ENCODE results near the gene ACBD3. TPM values are rescaled to one million over a fixed set of nuclear protein-coding genes. Genes with fewer than 3 reads are reported as not detected.
A peak's percentile ranks its signal among the peaks of the same experiment; 100 is the strongest.

The ACBD3 gene
- total RNA-seq, 3 donors from 2014 or later (not counting 1 experiment from before 2014, with no cell fraction given), result 26.9 to 33.3 (median 28.8) TPM

DNA sequence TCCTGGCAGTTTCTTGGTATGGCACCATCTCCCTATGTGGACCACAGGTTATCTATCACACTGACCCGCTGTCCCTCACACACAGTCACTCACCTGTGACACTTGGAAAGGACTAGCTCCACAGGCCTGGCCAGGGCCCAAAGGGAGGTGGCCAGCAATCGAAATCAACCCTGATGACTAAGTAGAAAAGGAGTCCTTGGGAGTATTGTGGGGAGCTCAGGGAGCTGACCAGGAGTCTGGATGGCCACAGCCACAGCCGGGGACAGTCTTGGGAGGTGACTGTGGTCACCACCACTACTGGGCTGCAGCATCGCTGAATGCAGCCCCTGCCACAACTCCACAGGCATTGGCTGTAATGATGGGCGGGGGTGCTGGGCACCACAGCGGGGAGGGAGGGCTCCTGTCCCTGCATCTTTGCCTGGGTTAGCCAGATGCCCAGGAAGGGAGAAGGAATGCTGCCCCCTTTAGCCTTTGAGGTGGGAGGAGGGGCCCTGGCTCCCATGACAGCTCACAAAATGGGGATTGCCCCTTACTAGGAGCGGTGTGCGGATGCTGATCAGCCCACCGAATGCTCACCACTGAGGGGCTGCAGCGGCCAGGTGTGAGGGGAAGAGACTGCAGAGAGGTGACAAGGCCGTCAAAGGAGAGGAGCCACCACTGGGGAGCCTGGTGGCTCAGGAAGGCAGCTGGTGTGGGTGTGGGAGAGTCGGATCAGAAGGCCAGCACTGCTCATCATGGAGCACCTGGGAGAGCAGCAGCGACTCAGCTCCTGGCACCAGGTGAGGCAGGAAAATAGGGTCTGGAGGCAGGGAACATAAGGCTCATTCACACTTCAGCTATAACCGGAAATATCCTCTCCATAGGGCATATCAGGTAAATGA lies 62.7 kb downstream of the ACBD3 start:
- Histone ChIP-seq H3K36me3 (ENCODE audit: control insufficient read depth, insufficient read depth, low read length) (no peaks in the 10 kb centered on the region), H3K4me1 (ENCODE audit: control insufficient read depth, insufficient read depth, low read length) (peaks cover 46% of the 10 kb centered on the region), H3K27ac (ENCODE audit: low read length) (peak overlapping the region; percentile 77), H3K27me3 (ENCODE audit: control insufficient read depth, insufficient read depth, low read length) (no peaks in the 10 kb centered on the region), H3K9me3 (ENCODE audit: control insufficient read depth, insufficient read depth, low read length) (no peaks in the 10 kb centered on the region), H3K4me3 (ENCODE audit: low read length) (no peak overlapping the region)
- intact Hi-C loops (cut with micrococcal nuclease), result loop anchor here (2.0 to 10.0 kb wide), 5 partner anchors 42 to 649 kb away; partner anchors contain the start of genes ACBD3 and PARP1
- H3K27ac Mint-ChIP-seq, result peak overlapping the region; percentile 81 to 84
- WGBS (ENCODE audit: insufficient coverage), result 97% methylated on average over 14 of the region's 14 CpGs
- no peaks in the 10 kb centered on the region for H3K9me3 Mint-ChIP-seq
- DNase-seq, result no peak
- peaks cover 18 to 34% of the 10 kb centered on the region in 2 donors for H3K4me1 Mint-ChIP-seq
- no peaks in the 10 kb centered on the region for H3K36me3 Mint-ChIP-seq
- peaks cover 0 to 3% of the 10 kb centered on the region in 2 donors for H3K27me3 Mint-ChIP-seq (ENCODE audit: low read depth in 2 of 2)
- no peak for ATAC-seq
- TF ChIP-seq, protein P1, sequence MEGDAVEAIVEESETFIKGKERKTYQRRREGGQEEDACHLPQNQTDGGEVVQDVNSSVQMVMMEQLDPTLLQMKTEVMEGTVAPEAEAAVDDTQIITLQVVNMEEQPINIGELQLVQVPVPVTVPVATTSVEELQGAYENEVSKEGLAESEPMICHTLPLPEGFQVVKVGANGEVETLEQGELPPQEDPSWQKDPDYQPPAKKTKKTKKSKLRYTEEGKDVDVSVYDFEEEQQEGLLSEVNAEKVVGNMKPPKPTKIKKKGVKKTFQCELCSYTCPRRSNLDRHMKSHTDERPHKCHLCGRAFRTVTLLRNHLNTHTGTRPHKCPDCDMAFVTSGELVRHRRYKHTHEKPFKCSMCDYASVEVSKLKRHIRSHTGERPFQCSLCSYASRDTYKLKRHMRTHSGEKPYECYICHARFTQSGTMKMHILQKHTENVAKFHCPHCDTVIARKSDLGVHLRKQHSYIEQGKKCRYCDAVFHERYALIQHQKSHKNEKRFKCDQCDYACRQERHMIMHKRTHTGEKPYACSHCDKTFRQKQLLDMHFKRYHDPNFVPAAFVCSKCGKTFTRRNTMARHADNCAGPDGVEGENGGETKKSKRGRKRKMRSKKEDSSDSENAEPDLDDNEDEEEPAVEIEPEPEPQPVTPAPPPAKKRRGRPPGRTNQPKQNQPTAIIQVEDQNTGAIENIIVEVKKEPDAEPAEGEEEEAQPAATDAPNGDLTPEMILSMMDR (IDR thresholded peaks at IDR 0.05), result no peak
- H3K4me3 Mint-ChIP-seq, result peak overlapping the region; percentile 65

DNA sequence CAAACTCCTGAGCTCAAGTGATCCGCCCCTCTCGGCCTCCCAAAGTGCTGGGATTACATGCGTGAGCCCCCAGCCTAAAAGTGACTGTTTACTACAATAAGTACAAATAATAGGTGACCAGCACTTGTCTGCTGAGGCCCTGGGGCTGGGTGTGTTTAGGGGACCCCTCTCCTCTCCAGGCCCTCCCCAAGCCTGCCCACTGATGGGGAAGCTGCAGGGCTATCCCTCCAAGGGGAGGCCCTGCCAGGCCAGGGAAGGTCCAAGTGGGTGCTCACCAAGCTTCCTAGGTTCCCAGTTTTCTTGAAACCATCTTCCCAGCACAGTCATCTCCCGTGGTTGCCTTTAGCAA lies 63.4 kb downstream of the ACBD3 start:
- TF ChIP-seq, protein P1 (IDR thresholded peaks at IDR 0.05), result no peak
- H3K4me1 Mint-ChIP-seq, result peaks cover 18 to 34% of the 10 kb centered on the region in 2 donors
- H3K4me3 ChIP-seq (ENCODE audit: low read length), result no peak overlapping the region
- peaks cover 49% of the 10 kb centered on the region for H3K4me1 ChIP-seq (ENCODE audit: control insufficient read depth, insufficient read depth, low read length)
- WGBS (ENCODE audit: insufficient coverage), result 95% methylated on average over 4 of the region's 4 CpGs
- H3K27ac ChIP-seq (ENCODE audit: low read length), result peak overlapping the region; percentile 77
- peak overlapping the region; percentile 81 to 84 for H3K27ac Mint-ChIP-seq
- peak overlapping the region; percentile 65 for H3K4me3 Mint-ChIP-seq
- peak in 1 of 2 donors; percentile 20 for DNase-seq
- no peaks in the 10 kb centered on the region for H3K9me3 Mint-ChIP-seq
- H3K27me3 ChIP-seq (ENCODE audit: control insufficient read depth, insufficient read depth, low read length), result no peaks in the 10 kb centered on the region
- H3K27me3 Mint-ChIP-seq (ENCODE audit: low read depth in 2 of 2), result peaks cover 0 to 3% of the 10 kb centered on the region in 2 donors
- no peaks in the 10 kb centered on the region for H3K9me3 ChIP-seq (ENCODE audit: control insufficient read depth, insufficient read depth, low read length)
- intact Hi-C loops (cut with micrococcal nuclease), result loop anchor here (2.0 to 10.0 kb wide), 5 partner anchors 41 to 648 kb away; partner anchors contain the start of genes ACBD3 and PARP1
- H3K36me3 Mint-ChIP-seq, result no peaks in the 10 kb centered on the region
- ATAC-seq, result no peak
- H3K36me3 ChIP-seq (ENCODE audit: control insufficient read depth, insufficient read depth, low read length), result no peaks in the 10 kb centered on the region

DNA sequence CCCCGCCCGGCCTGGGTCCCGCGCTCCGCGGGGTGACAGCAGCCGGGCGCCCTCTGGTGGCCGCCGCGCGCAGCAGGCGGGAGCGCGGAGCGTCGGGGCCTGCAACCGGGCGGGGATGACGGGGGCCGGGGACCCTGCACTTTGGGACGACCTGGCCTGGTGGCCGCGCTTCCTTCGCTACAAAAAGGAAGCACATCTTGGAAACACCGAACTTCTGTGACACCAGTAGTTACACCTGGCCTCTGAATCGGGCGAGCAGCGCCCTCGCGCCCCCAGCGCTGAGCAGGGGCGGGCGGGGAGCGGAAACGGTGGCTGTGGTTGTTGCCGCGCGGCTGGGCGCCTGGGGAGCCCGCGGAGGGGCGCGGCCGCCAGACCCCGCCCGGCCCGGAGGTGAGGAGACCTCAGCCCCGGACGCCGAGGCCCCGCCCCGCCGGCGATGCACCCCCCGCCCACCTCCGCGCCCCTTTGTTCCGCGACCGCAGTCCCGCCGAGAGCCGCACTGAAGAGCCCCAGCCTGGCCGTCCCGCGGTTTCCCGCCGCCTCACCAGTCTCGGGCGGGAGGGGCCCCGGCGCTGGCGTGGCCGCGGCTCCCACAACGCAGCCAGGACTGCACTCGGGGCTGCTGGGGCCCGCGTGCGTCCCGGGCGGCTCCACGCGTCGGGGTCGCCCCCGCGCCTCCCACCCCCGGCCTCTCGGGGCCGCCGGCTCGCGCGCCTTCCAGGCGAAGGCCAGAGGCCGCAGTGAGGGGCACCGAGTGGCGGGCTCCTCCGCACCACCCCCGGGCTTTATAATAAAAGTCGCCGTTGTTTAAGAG lies 64.7 kb downstream of the ACBD3 start:
- Mint-ChIP-seq H3K4me3 (peak overlapping the region; percentile 85), H3K36me3 (no peaks in the 10 kb centered on the region), H3K9me3 (no peaks in the 10 kb centered on the region), H3K27ac (peak overlapping the region; percentile 81 to 84), H3K27me3 (ENCODE audit: low read depth in 2 of 2) (peaks cover 0 to 3% of the 10 kb centered on the region in 2 donors), H3K4me1 (peaks cover 18 to 34% of the 10 kb centered on the region in 2 donors)
- DNase-seq, result peak; percentile 78 to 88
- Histone ChIP-seq H3K36me3 (ENCODE audit: control insufficient read depth, insufficient read depth, low read length) (no peaks in the 10 kb centered on the region), H3K4me3 (ENCODE audit: low read length) (peak overlapping the region; percentile 41), H3K27ac (ENCODE audit: low read length) (peak overlapping the region; percentile 77), H3K4me1 (ENCODE audit: control insufficient read depth, insufficient read depth, low read length) (peaks cover 49% of the 10 kb centered on the region), H3K9me3 (ENCODE audit: control insufficient read depth, insufficient read depth, low read length) (no peaks in the 10 kb centered on the region), H3K27me3 (ENCODE audit: control insufficient read depth, insufficient read depth, low read length) (no peaks in the 10 kb centered on the region)
- intact Hi-C loops (cut with micrococcal nuclease), result loop anchor here (1.0 to 10.0 kb wide), 8 partner anchors 10 to 647 kb away; partner anchors contain the start of genes ACBD3, PARP1 and SDE2
- TF ChIP-seq, protein P1 (IDR thresholded peaks at IDR 0.05), result peak; percentile 86
- ATAC-seq, result peak; percentile 72 to 87 (median 75)
- under 1% methylated on average over 104 of the region's 104 CpGs for WGBS (ENCODE audit: insufficient coverage)

All from natural killer cell (primary cell).